HS-27A (cell line): ENCODE results near the gene HES7.
A peak's percentile ranks its signal among the peaks of the same experiment; 100 is the strongest.
"Not testable (repeated sequence)": the region's sequence is repeated elsewhere in the genome, so short reads cannot be mapped to it uniquely, and the experiment has no call there.

Source experiments
- DNase-seq: peaks from one replicate; pipeline ENCODE4 v3.0.0-alpha.2; 2012; ENCODE audit warnings: low read depth, missing footprints

HES7 gene

DNA sequence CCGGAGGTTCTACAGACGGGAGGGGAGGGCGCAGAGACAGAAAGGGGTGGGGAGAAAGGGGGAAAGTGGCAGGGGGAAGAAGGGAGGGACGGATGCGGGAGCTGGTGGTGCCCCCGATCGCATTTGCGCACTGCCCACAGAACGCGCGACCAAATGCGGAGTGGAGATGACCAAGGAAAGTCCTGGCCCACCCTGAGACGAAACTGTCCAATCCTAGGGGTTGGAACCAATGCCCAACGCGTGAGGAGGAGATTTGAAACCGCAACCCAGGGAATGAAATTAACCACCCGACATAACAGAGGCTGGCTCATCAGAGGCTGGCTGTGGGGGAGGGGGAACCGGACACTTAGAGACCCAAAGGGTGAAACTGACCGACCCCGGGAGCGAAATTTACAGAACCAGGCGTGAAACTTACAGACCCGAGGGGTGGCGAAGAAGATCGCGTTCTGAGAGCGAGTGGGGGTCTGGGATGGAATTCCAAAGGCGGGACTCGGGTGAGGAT is 1.4 kb downstream of the HES7 start:
- no peak for DNase-seq

DNA sequence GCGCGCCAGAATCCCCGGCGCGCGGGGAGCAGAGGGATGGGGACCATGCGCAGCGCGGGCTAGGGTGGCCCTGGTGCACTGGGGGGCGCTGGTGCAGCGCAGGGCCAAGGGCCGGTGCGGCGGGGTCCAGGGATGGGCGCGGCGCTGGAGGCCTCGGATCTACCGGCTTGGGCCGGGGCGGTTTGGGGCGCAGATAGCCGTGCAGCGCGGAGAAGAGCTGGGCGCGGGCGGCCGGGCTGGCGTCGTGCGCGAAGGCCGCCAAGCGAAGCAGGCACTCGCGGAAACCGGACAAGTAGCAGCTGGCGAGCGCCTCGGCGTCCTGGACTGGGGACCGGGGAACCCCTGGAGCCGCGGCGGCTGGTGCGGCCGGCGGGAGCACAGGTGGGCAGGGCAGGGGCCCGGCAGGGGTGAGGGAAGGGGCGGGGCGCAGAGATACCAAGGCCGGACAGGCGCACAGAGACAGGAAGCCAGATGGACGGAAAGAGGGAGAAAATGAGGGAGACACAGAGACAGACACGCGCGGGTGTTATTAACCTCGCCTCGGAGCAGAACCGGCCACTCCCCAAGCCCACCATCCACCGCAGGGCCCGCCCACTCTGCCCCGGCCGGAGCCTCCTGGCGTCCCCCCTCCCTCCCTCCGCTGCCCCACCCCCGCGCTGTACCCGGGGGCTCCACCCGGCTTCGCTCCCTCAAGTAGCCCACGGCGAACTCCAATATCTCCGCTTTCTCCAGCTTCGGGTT is 2.1 kb downstream of the HES7 start:
- no peak for DNase-seq

DNA sequence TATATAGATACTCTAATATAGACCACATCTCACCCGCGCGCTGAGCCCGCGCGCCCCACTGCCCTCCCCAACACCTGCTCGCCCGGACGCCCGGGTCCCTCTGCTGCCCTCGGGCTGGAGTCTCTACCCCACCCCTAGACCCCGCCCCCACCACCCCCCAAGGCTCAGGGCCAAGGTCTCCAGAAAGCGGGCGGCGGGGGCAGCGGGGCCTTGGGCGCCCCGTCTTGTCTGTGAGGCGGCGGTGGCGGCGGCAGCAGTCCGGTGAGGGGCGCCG is 2.6 kb downstream of the HES7 start:
- DNase-seq: no peak

DNA sequence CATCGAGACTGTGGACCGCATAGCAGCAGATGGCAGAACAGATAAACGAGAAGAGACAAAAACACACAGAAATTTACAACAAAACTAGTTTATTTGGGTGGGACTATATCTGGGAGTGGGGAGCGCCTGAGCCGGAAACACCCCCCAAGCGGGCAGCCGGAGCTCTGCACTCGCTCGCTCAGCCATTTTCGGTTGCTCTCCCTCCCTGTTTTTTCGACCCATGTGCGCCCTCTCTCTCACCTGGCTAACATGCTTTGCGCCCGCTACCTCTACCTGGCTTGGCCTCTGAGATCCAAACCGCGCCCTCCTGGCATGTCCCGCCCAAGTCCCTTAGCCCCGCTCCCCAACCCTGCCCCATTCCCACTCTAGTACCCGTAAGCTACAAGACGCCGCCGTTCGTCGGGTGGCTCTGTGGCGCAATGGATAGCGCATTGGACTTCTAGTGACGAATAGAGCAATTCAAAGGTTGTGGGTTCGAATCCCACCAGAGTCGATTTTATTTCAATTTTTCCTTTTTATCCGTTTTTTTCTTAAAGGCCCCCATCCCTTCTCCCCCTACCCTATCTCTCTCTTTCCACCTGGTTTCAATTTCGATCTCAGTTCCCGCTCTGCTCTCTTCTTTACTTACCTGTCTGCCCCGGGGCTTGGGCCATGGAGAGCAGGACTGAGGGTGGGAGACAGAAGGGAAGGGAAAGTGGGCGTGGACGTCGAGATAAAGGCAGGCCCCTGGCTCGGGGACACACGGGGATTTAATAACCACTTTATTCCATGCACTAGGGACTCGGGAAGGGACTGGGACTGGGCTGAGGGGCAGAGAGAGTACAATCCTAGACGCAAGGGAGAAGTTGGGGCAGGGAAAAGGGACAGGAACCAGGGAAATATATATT is 3.1 kb downstream of the HES7 start:
- peak; percentile 85 for DNase-seq

DNA sequence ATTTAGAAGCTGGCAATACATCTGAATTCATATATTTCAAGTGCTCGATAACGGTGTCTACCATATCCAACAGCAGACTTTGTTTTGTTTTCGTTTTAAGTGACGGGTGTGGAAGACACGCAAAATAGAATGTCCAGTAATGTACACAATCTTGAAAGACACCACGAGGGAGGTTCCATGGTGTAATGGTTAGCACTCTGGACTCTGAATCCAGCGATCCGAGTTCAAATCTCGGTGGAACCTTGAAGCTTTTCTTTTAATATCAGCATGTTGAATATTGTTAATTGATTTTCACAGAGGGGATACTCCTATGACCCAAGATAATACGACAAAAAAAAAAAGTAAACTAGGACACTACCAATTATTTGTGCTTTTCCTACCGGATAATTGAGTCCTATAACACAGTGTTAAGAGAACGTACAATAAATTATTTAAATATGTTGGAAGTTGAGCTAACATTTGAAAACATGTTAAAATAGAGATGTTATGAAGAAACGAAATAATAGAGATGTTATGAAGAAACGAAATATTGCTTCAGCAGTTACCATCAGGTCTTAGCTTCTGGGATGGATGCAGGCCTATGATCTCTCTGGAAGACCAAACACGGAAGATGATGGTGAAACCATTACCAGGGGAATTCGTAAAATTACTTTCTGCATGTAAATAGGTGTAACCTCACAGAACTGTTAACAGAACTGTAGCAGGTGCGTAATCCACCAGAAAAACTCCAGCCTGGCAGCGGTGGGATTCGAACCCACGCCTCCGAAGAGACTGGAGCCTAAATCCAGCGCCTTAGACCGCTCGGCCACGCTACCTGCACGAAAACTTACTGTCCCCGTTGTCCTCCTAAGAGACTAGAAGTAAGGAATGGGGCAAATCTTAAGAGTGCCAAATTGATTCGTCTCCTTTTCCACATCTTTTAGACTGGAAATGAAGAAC is 4.1 kb downstream of the HES7 start:
- peak; percentile 98 for DNase-seq

DNA sequence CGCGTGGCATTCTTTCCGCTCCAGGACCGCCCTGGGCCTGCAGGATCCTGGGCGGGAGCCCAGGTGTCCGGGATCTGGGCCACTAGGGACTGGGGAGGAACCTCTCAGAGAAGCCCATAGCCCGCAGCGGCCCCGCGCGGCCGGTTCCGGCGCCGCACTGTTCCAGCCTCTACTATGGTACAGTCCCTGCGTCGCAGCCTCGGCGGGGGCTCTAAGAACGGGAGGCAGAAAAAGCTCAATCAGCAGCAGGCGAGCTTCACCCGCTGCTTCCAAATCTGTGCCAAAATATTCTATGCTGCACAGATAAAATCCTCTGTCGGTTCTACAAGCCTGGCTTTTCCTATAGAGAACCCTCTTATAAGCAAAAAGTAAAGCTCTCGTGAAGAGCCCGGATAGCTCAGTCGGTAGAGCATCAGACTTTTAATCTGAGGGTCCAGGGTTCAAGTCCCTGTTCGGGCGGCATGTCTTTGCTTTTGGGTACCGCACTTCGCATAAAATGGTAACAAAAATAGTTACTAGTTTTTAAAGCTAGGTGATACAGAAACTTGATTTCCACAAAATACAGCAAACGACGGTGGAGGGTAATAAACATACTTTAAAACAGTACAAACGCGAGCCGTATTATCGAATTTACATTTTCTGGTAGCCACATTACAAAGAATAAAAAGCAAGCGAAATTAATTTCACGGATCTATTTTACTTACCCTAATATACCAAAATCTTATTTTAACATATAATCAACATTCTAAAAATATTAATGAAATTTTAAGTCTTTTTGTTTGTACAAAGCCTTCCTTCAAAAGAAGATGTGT is 4.9 kb downstream of the HES7 start:
- DNase-seq: peak; percentile 78

DNA sequence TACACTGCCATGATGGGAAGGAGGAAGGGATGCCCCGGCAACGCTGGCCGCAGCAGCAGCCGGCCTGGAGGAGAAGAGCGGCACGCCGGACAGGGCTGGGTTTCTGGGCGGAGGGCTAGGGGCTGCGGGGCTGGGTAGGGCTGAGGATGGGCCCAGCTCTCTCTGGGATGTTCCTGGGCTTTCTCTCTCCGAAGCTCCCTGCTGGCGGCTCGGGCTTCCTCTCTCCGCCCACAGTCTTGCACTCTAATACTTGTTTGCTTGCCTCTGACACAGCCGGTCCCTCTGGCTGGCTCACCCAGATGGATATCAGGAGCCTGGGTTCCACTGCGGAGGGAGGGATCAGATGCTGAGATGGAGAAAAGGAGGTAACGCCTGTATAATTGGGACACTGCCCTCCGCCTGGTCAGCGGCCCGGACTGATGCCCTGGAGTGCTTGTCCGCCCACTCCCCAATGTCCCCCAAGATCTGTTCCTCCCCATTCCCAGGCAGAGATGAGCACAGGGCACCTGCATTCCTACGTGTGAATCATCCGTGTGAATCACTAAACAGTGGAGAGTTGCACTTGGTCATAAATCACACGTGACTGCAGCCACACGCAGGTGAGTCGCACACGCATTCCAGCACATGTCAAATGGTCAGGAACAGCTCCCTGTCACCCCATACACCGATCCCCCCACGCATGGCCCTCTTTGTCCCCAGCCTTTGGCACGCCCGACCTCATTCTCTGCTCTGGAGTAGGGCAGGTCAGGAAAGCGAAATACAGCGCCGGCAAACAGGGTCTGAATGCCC is 5.7 kb downstream of the HES7 start, which contains the start of gene ALOXE3:
Gene ALOXE3 (minus strand): TSS at position 535 of the 789 bp plus-strand sequence. CDS start 524 bp downstream, at position 11.
- DNase-seq: no peak

DNA sequence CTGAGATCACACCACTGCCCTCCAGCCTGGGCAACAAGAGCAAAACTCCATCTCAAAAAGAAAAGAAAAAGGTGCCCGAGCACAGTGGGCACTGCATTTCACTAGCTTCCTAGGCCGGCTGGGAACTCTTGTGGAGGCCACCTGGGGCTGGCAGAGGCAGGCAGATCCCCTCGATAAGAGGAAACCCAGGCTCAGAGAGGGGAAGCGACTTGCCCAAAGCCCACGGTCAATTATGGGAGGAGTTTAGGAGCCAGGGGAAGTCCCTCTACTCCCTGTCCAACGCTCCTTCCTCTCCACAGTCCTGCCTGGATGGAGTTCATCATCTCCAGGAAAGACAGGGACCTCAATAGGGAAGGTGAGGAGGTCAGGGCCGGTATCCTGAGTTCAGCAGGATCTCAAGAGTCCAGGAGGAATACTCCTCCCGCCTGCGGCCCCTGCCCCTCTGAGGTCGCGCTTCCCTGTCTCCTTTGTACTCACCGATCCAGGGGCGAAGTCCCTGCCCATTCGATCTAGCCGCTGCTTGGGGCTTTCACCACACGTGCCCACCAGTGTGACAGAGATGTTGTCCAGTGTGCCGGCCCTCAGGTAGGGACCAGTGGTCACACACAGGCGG is 6.4 kb downstream of the HES7 start:
- DNase-seq: no peak

DNA sequence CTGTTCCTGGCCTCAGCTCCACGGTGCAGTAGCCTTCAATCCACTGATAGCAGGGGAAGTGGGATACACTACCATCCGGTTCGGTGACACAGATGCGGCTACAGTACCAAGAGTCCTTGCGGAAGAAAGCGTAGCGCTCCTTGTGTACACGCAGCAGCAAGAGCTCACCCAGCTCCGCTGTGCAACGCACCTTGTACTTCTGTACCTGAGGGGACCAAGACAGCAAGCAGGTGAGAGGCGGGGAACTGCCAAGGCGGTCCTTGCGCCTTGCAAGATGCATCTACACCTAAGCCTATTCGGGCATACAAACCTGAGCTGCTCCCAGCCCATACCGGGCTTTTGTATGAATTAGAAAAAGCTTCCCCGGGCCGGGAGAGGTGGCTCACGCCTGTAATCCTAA is 7.1 kb downstream of the HES7 start:
- no peak for DNase-seq

DNA sequence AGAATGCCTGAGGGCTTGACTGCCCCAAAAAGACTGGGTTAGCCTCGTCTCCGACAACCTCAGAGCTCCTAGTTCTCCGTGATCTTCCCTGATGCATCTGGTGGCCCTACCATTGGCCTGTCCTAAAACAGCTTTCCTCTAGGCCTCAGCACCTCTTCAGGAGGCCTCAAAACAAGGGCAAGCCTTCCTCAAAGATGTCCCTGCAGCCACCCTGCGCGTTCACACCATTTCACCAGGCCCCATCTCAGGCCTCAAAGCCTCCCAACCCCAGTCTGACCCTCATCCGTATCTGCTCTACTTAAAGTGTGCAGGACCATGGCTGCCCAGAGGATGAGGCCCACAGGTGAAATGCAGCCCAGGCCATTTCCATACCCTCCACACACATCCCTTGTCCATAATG is 13.0 kb downstream of the HES7 start:
- DNase-seq: no peak

DNA sequence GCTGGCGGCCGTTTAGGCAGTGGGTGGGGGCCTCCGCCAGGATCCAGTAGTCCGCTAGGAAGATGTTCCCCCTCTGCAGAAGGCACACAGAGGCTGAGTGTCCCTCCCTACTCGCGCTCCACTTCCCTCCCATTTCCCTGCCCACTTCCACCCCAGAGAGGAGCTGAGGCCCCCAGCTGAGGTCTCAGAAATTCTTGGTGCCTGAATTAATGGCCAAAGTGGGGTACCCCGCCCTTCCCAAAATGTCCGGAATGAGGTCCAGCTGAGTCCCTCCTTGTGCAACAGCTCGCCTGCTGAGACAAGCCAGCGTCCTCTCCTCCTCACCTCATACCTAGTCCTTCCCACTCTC is 13.5 kb downstream of the HES7 start:
- DNase-seq: no peak

DNA sequence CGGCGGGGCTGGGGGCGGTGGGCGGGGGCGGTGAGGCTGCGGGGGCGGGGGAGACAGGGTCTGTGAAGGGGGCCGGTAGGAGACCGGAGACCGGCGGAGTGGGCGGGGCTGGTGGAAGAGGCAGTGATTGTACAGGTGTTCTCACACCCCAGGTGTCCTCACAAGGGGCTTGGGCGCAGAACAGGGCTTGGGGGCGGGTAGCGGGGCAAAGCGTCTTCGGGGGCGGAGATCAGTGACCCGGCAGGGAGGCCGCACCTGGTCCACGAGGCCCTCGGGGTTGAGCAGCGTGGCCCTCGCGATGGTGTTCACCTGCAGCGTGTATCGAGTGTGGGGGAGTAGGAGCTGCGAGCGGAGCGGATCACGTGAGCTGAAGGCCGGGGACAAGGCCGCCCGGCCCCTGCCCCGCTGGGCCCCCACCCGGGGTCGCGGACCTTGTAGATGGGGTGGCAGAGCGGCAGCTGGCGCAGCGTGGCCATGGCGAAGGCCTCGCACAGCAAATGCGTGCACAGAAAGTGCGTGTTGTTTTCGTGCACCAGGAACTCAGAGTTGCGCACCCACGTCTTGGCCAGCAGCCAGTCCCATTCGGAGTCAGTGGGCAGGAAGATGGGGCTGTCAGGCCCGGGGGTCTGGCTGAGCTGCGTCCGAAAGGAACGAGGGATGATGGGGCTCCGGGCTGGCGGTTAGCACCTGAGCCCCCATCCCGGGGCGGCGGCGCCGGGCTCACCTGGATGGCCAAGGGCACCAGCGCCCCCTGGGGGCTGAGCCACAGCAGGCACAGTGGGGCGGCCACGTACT is 14.0 kb downstream of the HES7 start:
- no peak for DNase-seq

DNA sequence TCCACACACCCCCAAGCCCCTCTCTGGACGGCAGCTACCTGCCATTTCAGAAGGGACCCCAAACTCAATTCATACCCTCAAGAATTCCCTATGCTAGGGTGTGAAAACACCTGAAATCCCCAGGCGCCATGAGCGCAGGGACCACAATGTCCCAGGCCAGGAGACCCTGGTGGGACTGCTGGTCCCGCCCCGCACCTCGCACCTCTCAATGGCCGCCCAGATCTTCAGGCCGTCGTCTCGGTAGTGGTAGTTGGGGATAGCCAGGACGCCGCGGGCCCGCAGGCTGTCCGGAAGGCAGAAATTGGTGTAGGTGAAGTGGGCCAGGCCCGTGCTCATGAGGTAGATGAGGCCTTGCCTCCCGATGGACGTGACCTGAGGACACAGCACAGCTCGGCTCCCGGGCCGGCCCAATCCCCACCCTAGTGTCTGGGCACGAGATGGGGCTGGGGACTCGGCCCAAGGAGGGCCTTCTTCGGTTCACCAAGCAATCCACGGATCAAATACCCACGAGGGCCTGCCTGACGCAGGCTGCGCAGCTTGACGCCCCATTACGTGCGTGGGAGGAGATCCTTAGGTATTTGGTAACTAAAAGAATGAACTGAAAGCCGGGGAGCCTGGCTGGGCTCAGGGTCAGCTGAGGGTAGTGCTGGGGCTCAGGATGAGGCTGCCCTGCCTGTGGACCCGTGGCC is 14.8 kb downstream of the HES7 start:
- no peak for DNase-seq

DNA sequence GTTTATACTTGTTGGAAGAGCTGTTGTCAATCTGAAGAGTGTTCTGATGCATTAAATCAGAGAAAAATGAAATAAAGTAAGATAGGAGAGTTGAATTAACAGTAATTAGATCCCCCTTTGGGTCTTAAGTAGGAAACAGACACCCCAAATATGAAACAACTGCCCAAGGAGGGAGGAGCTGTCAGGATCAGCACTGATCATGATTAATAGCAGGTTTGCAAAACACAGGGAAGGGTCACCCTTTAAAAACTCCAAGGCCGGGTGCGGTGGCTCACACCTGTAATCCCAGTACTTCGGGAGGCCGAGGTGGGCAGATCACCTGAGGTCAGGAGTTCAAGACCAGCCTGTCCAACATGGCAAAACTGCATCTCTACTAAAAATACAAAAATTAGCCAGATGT is 16.9 kb downstream of the HES7 start:
- DNase-seq: not testable (repeated sequence)

DNA sequence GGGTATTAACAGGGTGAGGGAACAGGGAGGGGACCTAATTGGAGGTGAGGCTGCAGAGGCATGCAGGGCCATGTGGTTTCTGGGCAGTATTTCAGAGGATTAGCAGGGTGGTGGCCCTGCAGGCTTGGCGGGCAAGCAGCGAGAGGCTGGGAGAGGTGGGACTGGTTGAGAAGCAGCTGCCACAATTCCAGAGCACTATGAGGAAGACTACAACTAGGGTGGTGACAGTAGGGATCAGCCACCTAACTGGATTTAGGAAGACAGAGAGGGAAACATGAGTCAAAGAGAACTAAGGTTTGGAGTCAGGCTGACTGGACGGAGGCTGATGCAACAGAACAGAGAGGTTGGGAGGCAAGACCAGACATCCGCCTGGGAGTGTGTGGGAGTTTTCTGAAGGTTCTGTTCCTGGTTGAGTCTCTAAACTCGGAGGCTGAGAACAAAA is 17.9 kb downstream of the HES7 start:
- no peak for DNase-seq

DNA sequence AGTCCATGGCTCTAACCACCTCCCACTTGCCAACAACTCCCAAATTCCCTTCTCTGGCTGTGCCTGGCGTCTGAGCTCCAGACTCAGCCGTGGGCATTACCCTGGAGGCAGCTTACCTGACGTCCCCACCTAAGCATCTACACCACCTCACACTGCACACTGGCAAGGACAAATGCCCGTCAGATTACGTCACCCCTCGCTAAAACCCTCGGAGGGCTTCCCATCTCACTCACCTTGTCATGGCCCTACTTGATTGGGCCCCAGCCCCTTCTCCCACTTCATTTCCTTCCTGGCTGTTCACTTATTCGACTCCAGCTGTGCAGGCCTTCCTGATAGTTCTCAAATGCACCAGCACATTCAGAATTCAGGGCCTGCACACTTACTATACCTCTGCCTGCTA is 19.0 kb downstream of the HES7 start:
- no peak for DNase-seq

DNA sequence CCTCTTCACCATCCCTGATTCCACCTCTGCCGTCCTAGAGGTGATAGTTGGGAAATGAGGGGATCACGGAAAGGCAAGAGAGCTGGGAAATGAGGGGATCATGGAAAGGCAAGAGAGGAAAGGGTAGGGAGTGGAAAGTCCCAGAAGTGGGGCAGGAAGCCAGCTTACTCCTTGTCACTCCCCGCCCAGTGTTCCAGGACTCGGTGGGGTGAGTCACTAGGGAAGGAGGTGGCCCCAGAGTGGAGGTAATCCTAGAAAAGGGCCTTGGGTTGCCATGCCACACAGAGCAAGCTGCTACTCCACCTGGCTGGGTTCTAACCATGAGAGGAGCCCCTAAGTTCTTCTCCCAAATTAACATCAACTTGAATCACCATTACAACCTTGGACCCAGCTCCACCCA is 20.4 kb downstream of the HES7 start:
- no peak for DNase-seq

DNA sequence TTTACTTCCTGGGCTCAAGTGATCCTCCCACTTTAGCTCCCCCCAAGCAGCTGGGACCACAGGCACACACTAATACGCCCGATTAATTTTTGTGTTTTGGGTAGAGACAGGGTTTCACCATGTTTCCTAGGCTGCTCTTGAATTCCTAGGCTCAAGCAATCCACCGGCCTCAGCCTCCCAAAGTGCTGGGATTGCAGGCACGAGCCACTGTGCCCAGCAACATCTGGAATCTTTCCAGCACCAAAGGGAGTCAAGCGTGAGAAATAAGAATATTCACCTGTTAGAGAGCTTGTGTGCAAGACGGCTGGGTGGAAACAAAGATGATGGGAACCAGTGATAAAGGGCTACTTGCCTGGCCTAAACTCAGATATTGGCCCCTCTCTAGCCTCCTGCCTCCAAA is 22.2 kb downstream of the HES7 start:
- DNase-seq: no peak

DNA sequence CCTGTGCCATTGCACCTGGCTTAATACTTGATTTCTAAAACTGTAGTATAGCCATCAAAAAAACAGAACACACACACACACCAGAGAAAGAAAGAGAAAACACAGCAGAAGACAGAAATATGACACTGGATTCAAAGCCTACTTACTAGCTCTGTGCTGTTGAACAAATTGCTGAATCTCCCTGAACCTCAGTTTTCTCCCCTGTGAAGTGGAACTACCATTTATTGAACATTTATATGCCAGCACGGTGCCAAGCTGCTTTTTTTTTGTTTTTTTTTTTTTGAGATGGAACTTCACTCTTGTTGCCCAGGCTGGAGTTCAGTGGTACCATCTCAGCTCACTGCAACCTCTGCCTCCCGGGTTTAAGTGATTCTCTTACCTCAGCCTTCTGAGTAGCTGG is 23.1 kb downstream of the HES7 start:
- no peak for DNase-seq
